Heart right ventricle (tissue), 16 donors: Measurements from ENCODE around the gene DARS1. TPM values are rescaled to one million over a fixed set of nuclear protein-coding genes. Genes with fewer than 3 reads are reported as not detected.

Experiments used
- ATAC-seq, 8 donors: fragments of 200-7000 bp; cut with Tn5 transposase; one replicate each; pipeline ENCODE4 v1.9.1; 2020; ENCODE audit warnings: mild to moderate bottlenecking in 8 of 8, moderate library complexity in 8 of 8, moderate number of reproducible peaks in 1 of 8
- DNase-seq, 2 donors: peaks; one replicate each; pipeline ENCODE4 v3.0.0-alpha.2; 2020
- H3K27ac ChIP-seq, 10 donors: fragments of 200-600 bp; sonication (generic) in 2 of 10; one replicate each; pipeline versions ENCODE4 v1.5.0 to v1.8.0; 2020 to 2022; ENCODE audit warnings: mild to moderate bottlenecking in 3 of 10
- H3K27me3 ChIP-seq, 7 donors: fragments of 200-600 bp; one replicate each; pipeline ENCODE4 v1.8.0; 2021 to 2022; ENCODE audit warnings: mild to moderate bottlenecking in 2 of 7
- H3K36me3 ChIP-seq, 9 donors: fragments of 200-600 bp; sonication (generic) in 1 of 9; one replicate each; pipeline versions ENCODE4 v1.5.0 to v1.8.0; 2020 to 2022; ENCODE audit warnings: mild to moderate bottlenecking in 2 of 9
- H3K4me1 ChIP-seq, 9 donors: fragments of 200-600 bp; sonication (generic) in 1 of 9; one replicate each; pipeline versions ENCODE4 v1.5.0 to v1.8.0; 2020 to 2022; ENCODE audit warnings: mild to moderate bottlenecking in 4 of 9
- H3K4me3 ChIP-seq, 10 donors: fragments of 200-600 bp; sonication (generic) in 2 of 10; one replicate each; pipeline versions ENCODE4 v1.5.0 to v1.8.0; 2020 to 2022; ENCODE audit warnings: mild to moderate bottlenecking in 7 of 10, moderate library complexity in 2 of 10
- H3K9me3 ChIP-seq, 11 donors: fragments of 200-600 bp in 10 of 11; sonication (generic) in 2 of 11; one replicate each; pipeline versions ENCODE4 v1.5.0 to v1.8.0; 2013 to 2022; ENCODE audit warnings: mild to moderate bottlenecking in 2 of 11, control low read depth in 1 of 11, moderate library complexity in 1 of 11
- WGBS, 2 donors: extraction: QIAGEN DNeasy Blood & Tissue Kit; methylation state at CpG; one replicate each; pipeline ENCODE4 v1.1.7; 2013; ENCODE audit warnings: inconsistent platforms in 1 of 2; 5-methylcytosine and 5-hydroxymethylcytosine counted together
- intact Hi-C, 10 donors: fragments of 100-400 bp; cut with DNase I; formaldehyde crosslinking; loops; one replicate each; pipeline versions ENCODE4 v1.11.1 to v1.14.2; 2022
- long read RNA-seq, 3 donors: library from polyadenylated mRNA; unstranded; transcript quantifications; one replicate each; pipeline ENCODE4 v2.0.0, GENCODE V29; 2020 to 2021
- polyA plus RNA-seq, 2 donors: library from polyadenylated mRNA; stranded (reverse); fragments of 200-250 nt; gene quantifications; one replicate each; pipeline ENCODE4 v1.2.3, GENCODE V29; 2013
- total RNA-seq, 10 donors: library from RNA; stranded (reverse); fragmentation: NEBNext Ultra II Directional in 3 of 10; extraction: Animal tissue kit (Norgen Biotek cat#: 25700) in 3 of 10; gene quantifications; one replicate each; pipeline versions ENCODE4 v1.2.1 to v1.2.4, GENCODE V29; 2021 to 2023
- TF ChIP-seq, protein P1 (sequence below), 9 donors: fragments of 200-600 bp; sonication (generic) in 2 of 9; IDR thresholded peaks; one replicate each; pipeline versions ENCODE4 v1.5.0 to v1.8.0; 2021 to 2022; ENCODE audit warnings: antibody characterized with exemption in 9 of 9, mild to moderate bottlenecking in 5 of 9, moderate library complexity in 1 of 9
- donor health status: Arrhythmogenic right ventricular cardiomyopathy.
- donor health status: ischemic (EF 13 %, LVEDD 7.1; RV severe dilation, severe dysfunction).
- donor health status: healthy with polysubstance abuse.
- donor health status: DM: no; HTN: yes; CAD: no.
- donor health status: DM: no; HTN: no; CAD: no.
- donor health status: ischemic (EF 25% LVEDD 6.9; RV normal size, moderate dysfunction).
- donor health status: ischemic (EF 25% LVEDD 5.7; RV mildly dilated, moderate dysfunction).
- donor health status: healthy.
- donor health status: DM: yes; HTN: yes; CAD: no.
- donor health status: Ischemic cardiomyopathy.
- donor health status: ischemic (EF 35%, LVEDD 5.7; RV mildly dilated, moderate dysfunction).
- donor health status: nonischemic (EF 11% LVEDD 7.7; RV severe dilation, severe dysfunction).
- donor health status: DM: yes; HTN: yes; CAD: no.
- donor health status: PGD.
- donor health status: ischemic (EF 29% LVEDD 5.4; RV normal size, mild dysfunction).
- donor health status: nonischemic (EF 23%, LVEDD 6.1; RV moderate dilation, normal function).

DARS1 gene
- total RNA-seq = 10 to 100 TPM; 53.7 to 74.3 (median 65.7) TPM
- polyA plus RNA-seq = 100 to 1,000 TPM in 1 of 2 donors, 10 to 100 TPM in 1; 47.8 to 136 TPM
- long read RNA-seq, donor 1, transcript DARS-201 (16 exons, 2,361 nt) = major isoform, 98 of 100 reads
- long read RNA-seq, donor 1, partial matches to known transcripts = 1 of 100 reads
- long read RNA-seq, donor 1, other reads (novel, unspliced or antisense) = 1 of 100 reads
- long read RNA-seq, donor 2, transcript DARS-201 (16 exons, 2,361 nt) = major isoform, 117 of 123 reads
- long read RNA-seq, donor 2, partial matches to known transcripts = 2 of 123 reads
- long read RNA-seq, donor 2, other reads (novel, unspliced or antisense) = 4 of 123 reads
- long read RNA-seq, donor 3, transcript DARS-201 (16 exons, 2,361 nt) = major isoform, 374 of 399 reads
- long read RNA-seq, donor 3, partial matches to known transcripts = 11 of 399 reads
- long read RNA-seq, donor 3, other reads (novel, unspliced or antisense) = 14 of 399 reads

GRCh38 chr2:135985018-135985825, at the start of gene DARS1:
Gene DARS1 (minus strand): TSS chr2:135985626. CDS start chr2:135985468, 158 bp downstream.
- Histone ChIP-seq H3K36me3 (peaks cover 0 to 30% (median 4%) of the 10 kb centered on the region in 9 donors), H3K4me1 (peaks cover 0 to 53% (median 37%) of the 10 kb centered on the region in 9 donors), H3K27me3 (no peaks in the 10 kb centered on the region), H3K4me3 (peak within 1 kb of the TSS; percentile 75 to 98 (median 90)), H3K27ac (peak within 1 kb of the TSS; percentile 88 to 100 (median 98)), H3K9me3 (no peaks in the 10 kb centered on the region)
- DNase-seq = peak; percentile 94 to 95
- 0% methylated on average over 61 to 63 of the region's 64 CpGs for WGBS, 2 donors
- peak; percentile 97 to 99 (median 98) for ATAC-seq
- TF ChIP-seq, protein P1, sequence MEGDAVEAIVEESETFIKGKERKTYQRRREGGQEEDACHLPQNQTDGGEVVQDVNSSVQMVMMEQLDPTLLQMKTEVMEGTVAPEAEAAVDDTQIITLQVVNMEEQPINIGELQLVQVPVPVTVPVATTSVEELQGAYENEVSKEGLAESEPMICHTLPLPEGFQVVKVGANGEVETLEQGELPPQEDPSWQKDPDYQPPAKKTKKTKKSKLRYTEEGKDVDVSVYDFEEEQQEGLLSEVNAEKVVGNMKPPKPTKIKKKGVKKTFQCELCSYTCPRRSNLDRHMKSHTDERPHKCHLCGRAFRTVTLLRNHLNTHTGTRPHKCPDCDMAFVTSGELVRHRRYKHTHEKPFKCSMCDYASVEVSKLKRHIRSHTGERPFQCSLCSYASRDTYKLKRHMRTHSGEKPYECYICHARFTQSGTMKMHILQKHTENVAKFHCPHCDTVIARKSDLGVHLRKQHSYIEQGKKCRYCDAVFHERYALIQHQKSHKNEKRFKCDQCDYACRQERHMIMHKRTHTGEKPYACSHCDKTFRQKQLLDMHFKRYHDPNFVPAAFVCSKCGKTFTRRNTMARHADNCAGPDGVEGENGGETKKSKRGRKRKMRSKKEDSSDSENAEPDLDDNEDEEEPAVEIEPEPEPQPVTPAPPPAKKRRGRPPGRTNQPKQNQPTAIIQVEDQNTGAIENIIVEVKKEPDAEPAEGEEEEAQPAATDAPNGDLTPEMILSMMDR (IDR thresholded peaks at IDR 0.05) = no peak
- intact Hi-C loops = loop anchor here in 4 of 10 donors (5.0 to 10.0 kb wide), 2 partner anchors 42 to 130 kb away; partner anchors contain the start of gene CXCR4 (in 2 of the 4)

GRCh38 chr2:136034629-136035028, 49.2 kb upstream of the DARS1 start:
- TF ChIP-seq, protein P1 (IDR thresholded peaks at IDR 0.05) = no peak
- peaks cover 0 to 10% (median 0%) of the 10 kb centered on the region in 9 donors for H3K4me1 ChIP-seq
- no peaks in the 10 kb centered on the region for H3K9me3 ChIP-seq
- no peaks in the 10 kb centered on the region for H3K27me3 ChIP-seq
- intact Hi-C loops = no loop called here
- H3K36me3 ChIP-seq = no peaks in the 10 kb centered on the region
- WGBS, 2 donors = 92 to 94% methylated on average over 3 of the region's 3 CpGs
- DNase-seq (no peak), ATAC-seq (no peak)
- H3K4me3 ChIP-seq = no peak overlapping the region
- no peak overlapping the region for H3K27ac ChIP-seq

GRCh38 chr2:136032817-136033535, 47.5 kb upstream of the DARS1 start:
- Histone ChIP-seq H3K4me1 (peaks cover 0 to 10% (median 0%) of the 10 kb centered on the region in 9 donors), H3K27me3 (no peaks in the 10 kb centered on the region), H3K27ac (no peak overlapping the region), H3K9me3 (no peaks in the 10 kb centered on the region), H3K4me3 (no peak overlapping the region), H3K36me3 (no peaks in the 10 kb centered on the region)
- intact Hi-C loops = no loop called here
- no peak for DNase-seq
- WGBS, 2 donors = 93 to 95% methylated on average over 3 of the region's 3 CpGs
- TF ChIP-seq, protein P1 (IDR thresholded peaks at IDR 0.05) = no peak
- ATAC-seq = no peak

DNA sequence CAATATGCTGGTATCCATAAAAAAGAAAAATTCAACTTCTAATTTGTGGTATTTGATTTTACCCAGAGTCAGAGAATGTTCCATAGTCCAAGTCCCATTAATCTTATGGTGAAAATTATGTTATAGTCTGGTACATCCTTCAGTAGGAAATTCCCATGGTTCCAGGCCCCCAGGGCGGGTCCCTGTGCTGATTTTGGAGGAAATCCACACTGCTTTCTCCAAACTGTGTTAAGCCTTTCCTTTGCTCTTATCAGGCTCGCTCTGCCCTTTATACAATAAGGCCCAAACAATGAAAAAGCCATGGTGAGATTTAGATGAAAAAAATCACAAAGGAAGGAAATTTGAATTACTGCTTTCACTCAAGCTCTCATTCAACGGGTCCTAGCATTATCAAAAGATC, 46.8 kb upstream of the DARS1 start:
- no peak overlapping the region for H3K27ac ChIP-seq
- TF ChIP-seq, protein P1 (IDR thresholded peaks at IDR 0.05) = no peak
- ATAC-seq = peak in 1 of 8 donors; percentile 52
- H3K27me3 ChIP-seq = no peaks in the 10 kb centered on the region
- intact Hi-C loops = no loop called here
- no peak for DNase-seq
- no peaks in the 10 kb centered on the region for H3K36me3 ChIP-seq
- no peak overlapping the region for H3K4me3 ChIP-seq
- H3K9me3 ChIP-seq = no peaks in the 10 kb centered on the region
- peaks cover 0 to 10% (median 0%) of the 10 kb centered on the region in 9 donors for H3K4me1 ChIP-seq
- 53 to 55% methylated on average over 3 of the region's 3 CpGs for WGBS, 2 donors
